T1000 (cell line): ENCODE data around the gene MZF1.
"Not testable (repeated sequence)": the region's sequence is repeated elsewhere in the genome, so short reads cannot be mapped to it uniquely, and the experiment has no call there.

Experiments used
- DNase-seq: peaks from one replicate; lab custom pipeline; 2025; ENCODE audit warnings: mixed read lengths; lab: John Stamatoyannopoulos, UW

The MZF1 gene

DNA sequence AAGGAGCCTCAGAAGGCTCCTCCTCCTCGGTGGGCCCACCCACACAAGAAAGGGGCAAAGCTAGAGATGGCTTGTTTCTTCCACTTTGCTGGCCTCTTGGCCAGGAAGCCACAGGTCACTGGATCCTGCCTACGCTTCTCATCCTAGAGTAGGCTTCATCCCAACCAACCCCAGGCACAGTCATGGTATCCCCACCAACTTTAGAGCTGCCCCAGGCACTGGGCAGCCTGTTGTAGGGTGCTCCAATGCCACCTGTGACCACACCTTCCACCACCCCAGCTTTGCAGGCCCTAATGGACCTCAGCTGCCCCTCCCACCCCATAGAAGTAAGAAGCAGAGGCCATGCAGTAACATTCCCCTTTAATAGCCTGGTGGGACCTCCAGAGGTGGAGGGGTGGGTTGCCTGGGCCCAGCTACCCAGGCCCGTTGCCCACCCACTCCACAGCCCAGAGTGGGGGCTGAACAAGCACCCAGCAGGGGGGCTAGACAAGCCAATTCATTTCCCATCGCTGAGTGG lies 17.7 kb downstream of the MZF1 start:
- no peak for DNase-seq

DNA sequence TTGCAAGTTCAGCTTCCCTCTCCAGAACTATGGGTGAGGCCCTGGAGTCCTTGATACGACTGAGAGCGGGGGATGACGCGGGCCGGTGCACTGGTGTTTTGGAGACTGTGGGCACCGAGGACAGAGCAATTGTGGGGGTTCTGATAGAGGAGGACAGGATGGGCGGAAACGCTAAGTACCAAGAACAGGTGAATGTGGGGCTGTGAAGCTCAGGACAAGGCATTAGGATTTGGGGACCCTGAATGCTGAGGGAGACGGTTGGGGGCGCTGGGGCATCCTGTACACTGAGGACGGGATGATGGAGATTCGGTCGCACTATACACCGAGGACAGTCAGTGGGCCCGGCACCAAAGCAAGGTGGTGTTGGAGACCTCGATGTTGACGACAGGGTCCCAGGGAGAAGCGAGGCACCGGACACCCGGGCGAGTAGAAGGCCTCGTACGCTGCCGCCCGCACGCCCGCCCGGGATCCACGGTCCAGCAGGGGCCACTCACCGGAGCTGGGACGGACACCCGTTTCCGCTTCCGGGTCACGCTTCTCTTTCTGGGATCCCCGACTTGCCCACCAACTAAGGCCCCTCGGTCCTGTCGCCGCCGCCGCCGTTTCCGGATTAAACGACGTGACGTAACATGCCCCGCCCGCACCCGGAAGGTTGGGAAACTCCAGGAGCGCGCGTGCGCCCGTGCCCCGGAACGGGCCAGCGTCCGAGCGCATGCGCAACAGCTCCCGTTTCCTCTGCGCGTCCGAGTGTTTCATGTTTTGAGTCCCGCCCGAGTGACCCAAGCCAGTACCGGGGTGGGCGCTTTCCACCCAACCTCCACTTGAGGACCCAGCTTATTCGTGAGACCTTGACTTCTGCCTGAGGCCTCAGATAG lies 18.4 kb downstream of the MZF1 start, which contains the start of gene CHMP2A:
Gene CHMP2A (minus strand): TSS at position 612 of the 875 bp plus-strand sequence. CDS start 893 bp downstream, outside the sequence.
- no peak for DNase-seq

DNA sequence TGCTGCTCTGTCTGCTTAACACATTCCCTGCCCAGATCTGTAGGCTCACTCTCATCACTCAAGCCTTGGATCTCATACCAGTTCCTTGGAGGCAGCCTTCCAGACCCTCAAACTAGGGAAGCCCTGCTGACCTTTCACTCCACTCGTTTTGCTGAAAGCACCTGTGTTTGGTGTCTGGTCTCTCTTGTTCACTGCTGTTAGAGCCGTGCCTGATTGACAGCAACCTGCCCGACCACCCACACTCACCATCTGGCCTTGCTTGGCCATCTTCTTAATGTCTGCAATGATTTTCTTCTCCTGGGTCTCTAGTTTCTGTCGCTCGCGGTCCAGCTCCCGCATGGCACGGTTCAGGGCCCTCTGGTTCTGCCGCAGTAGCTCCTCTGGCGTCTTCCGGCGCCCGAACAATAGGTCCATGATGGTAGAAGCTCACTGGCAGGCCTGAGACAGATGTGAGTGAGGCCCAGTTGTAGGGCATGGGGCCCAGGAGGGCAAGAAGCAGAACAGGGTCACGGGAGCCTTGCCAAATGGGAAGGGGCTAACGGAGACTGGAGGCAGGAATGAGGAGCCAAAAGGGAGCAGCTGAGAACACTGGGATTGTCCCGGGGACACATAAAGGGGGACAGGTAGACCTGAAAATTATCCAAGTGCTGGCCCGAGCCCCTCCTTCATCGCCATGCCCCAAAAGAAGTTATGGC lies 19.2 kb downstream of the MZF1 start:
- DNase-seq, result no peak

DNA sequence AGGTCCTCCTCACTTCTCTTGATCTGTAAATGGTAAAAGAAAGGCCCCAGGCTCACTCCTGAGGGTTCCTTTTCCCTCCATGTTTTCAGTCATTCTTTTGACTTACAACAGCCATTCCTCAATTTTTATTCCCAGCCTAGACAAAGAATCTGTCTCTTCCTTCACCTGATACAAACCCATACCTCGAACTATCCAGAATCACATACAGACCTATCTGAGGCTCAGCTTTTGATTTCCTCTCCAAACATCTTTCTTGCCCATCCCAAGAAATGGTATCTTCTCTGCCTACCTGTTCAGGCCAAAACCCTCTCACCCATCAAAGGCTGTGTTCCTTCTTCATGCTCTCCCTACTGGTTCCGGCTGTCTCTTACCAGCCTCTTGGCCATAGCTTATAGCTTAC lies 20.5 kb downstream of the MZF1 start:
- DNase-seq, result no peak

DNA sequence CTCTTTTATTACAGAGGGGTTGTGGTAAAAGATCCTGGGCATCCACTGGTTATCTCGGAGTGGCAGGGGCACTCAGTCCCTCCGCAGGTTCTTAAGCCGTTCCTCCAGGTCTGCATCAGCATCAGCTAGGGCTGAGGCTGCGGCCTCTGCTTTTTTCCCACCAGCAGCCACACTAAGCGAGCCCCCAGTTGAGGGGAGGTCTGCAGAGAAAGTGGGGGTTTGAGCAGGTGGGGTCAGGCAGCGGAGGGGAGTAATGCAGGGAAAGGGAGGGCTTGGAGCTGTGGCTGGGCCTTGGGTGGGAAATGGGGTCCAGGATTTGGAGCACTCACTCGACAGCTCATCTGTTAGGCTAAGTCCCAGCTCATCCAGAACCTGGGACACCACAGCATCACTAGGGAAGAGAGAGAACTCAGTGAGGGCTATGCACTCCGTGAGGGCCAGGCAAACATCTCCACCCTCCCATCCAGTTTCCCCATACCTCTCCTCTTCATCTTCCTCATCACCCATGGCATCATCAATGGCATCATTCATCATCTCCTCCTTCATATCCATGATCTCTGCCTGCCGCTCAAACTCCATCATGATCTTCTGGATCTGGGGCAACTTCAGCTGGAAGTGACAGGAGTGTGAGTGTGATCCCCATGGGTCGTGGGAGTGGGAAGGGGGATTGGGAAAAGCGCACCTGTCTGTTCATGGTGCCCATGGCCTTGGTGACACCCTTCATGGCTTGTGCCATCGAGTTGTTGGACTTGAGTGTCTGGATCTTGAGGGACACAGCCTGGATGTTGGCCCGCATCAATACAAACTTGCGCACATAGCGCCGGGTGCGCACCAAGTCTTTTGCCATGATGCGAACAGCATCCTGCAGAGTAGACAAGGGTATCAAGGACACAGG lies 21.3 kb downstream of the MZF1 start:
- DNase-seq, result no peak

DNA sequence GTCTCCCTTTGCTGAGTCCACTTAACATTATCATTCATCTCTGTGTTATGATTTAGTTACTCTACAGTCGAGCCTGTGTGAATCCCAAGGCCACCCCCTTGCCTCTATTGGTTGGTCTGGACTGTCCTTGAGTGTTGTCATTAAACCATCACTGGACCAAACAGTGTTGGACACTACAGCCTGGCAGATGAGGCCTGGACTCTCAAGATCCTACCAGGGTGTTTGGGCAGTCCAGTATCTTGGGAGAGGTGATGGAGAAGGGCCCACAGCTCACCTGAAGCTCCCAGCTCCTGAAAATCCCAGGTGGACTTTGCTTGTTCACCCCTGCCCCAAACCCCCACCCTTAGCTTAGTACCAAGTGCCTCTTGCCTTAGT lies 22.0 kb downstream of the MZF1 start:
- DNase-seq, result no peak

DNA sequence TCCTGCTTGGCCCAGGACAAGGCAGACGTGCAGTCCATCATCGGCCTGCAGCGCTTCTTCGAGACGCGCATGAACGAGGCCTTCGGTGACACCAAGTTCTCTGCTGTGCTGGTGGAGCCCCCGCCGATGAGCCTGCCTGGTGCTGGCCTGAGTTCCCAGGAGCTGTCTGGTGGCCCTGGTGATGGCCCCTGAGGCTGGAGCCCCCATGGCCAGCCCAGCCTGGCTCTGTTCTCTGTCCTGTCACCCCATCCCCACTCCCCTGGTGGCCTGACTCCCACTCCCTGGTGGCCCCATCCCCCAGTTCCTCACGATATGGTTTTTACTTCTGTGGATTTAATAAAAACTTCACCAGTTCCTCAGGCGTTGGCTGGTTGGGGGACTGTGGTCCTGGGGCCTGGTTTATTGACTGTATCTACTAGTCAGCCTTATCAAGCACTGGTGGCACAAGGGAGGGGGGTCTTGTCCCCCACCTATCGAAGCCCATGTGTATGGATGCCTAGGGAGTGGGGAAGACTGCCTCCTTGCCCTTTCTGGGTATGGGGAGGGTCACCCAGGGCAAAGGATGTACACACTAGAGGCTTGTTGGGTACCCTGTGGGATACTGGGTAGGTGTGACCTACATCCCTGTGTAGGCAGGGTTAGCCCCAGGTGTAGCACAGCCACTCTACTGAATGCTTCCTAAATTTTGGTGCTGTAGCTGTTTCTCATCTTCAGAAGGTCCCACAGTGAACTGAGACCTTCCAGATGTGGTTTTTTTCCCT lies 22.6 kb downstream of the MZF1 start:
- no peak for DNase-seq

DNA sequence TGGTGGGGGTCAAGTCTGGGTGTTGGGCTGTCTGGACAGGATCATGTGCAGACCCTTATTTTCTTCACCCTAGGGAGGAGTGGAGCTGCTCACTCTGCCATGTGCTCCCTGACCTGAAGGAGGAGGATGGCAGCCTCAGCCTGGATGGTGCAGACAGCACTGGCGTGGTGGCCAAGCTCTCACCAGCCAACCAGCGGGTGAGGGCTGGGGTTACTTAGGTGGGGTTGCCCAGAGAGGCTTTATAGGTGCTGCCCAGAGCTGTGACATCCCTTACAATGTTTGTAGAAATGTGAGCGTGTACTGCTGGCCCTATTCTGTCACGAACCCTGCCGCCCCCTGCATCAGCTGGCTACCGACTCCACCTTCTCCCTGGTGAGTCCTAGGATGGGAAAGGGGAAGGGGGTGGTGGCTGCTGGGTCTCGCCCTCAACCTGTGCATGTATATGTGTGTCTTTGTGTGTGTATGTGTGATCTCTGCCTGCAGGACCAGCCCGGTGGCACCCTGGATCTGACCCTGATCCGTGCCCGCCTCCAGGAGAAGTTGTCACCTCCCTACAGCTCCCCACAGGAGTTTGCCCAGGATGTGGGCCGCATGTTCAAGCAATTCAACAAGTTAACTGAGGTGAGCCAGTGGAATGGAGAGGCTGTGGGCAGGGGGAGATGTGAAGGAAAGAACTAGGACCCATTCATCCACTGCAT lies 23.3 kb downstream of the MZF1 start:
- DNase-seq, result no peak

DNA sequence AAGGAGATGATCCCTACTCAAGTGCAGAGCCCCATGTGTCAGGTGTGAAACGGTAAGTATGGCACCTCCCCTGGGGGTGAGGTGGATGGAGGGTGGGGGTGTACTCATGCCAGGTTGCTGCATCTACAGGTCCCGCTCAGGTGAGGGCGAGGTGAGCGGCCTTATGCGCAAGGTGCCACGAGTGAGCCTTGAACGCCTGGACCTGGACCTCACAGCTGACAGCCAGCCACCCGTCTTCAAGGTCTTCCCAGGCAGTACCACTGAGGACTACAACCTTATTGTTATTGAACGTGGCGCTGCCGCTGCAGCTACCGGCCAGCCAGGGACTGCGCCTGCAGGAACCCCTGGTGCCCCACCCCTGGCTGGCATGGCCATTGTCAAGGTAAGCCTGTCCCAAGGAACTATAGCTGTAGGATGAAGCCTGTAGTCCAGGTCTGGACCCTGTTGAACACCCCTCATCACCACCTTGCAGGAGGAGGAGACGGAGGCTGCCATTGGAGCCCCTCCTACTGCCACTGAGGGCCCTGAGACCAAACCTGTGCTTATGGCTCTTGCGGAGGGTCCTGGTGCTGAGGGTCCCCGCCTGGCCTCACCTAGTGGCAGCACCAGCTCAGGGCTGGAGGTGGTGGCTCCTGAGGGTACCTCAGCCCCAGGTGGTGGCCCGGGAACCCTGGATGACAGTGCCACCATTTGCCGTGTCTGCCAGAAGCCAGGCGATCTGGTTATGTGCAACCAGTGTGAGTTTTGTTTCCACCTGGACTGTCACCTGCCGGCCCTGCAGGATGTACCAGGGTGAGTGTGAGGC lies 24.1 kb downstream of the MZF1 start:
- no peak for DNase-seq

DNA sequence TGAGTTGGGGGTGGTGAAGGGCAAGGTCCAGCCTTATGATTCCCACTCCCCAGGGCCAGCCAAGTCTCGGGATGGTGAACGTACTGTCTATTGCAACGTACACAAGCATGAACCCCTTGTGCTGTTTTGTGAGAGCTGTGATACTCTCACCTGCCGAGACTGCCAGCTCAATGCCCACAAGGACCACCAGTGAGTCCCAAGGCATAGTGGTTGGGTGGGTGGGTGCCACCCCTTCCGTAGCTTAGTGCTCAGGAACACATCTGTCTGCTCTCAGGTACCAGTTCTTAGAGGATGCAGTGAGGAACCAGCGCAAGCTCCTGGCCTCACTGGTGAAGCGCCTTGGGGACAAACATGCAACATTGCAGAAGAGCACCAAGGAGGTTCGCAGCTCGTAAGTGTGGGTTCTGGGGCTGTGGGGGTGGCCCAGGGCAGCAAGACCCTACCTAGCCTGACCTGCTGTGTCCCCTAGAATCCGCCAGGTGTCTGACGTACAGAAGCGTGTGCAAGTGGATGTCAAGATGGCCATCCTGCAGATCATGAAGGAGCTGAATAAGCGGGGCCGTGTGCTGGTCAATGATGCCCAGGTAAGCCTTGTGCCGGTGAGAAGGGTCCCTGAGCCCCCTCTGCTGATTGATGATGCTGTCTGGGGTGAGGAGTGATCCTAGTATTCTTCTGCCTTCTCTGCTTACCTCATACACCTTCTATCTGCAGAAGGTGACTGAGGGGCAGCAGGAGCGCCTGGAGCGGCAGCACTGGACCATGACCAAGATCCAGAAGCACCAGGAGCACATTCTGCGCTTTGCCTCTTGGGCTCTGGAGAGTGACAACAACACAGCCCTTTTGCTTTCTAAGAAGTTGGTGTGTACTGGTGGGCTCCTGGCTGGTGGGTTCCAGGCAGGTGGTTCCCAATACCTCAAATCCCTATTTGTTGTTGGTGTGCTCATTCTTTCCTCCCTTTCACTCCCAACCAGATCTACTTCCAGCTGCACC lies 25.5 kb downstream of the MZF1 start:
- DNase-seq, result no peak

DNA sequence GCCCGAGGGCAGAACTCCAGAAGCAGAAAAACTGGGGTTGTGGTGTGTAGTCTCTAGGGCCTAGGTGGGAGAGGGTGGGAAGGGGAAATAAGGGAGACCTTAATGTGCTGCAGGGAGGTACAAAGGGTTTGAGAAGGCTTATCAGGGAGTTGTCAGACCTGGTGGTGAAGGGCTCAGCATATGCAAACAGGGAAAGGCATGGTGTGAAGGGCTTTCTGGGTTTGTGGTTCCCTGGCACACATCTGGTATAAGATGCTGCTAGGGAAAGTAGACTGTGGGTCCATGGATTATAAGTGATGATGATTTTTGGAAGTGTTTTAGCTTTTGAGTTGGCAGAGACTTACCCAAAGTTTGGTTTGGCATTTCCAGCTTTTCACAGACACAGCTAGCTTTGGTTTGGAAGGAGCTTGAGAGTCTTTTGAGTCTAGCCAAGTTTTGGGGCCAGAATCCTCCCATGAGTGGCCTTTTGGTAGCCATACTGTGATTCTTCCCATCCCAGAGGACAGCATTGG lies 27.1 kb downstream of the MZF1 start:
- no peak for DNase-seq

DNA sequence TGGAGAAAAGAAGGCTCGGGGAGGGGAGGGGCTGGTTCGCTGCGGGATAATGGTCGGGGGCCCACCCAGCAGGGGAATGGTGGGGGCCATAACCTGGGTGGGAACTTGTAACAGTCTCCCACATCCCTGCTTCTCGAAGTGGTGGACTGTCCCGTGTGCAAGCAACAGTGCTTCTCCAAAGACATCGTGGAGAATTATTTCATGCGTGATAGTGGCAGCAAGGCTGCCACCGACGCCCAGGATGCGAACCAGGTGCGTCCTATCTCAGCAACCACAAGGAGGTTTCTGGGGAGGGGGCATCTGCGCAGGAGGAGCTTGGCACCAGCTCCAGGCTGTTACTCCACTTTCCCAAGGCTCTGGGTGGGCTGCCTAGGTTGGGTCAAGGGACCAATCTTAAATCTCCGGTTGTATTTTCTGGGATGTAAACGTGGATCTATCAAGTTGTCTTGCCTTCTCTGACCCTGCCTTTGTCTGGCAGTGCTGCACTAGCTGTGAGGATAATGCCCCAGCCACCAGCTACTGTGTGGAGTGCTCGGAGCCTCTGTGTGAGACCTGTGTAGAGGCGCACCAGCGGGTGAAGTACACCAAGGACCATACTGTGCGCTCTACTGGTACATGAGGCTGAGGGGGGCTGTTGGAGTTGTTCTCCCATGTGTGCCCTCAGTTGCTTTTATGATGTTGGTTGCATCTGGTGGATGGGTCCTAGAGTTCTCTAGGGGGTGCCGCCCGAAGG lies 27.7 kb downstream of the MZF1 start:
- no peak for DNase-seq

DNA sequence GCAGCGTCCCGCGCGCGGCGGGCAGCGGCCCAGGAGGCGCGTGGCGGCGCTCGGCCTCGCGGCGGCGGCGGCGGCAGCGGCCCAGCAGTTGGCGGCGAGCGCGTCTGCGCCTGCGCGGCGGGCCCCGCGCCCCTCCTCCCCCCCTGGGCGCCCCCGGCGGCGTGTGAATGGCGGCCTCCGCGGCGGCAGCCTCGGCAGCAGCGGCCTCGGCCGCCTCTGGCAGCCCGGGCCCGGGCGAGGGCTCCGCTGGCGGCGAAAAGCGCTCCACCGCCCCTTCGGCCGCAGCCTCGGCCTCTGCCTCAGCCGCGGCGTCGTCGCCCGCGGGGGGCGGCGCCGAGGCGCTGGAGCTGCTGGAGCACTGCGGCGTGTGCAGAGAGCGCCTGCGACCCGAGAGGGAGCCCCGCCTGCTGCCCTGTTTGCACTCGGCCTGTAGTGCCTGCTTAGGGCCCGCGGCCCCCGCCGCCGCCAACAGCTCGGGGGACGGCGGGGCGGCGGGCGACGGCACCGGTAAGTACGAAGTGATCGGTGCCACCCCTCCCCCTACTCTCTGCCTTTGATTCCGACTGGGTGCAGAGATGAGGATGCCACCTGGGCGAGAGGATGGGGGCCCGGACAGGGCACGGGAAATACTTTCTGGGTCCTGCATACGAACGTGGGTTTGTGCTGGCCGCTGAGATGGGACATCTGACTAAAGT lies 28.4 kb downstream of the MZF1 start:
- DNase-seq, result no peak

DNA sequence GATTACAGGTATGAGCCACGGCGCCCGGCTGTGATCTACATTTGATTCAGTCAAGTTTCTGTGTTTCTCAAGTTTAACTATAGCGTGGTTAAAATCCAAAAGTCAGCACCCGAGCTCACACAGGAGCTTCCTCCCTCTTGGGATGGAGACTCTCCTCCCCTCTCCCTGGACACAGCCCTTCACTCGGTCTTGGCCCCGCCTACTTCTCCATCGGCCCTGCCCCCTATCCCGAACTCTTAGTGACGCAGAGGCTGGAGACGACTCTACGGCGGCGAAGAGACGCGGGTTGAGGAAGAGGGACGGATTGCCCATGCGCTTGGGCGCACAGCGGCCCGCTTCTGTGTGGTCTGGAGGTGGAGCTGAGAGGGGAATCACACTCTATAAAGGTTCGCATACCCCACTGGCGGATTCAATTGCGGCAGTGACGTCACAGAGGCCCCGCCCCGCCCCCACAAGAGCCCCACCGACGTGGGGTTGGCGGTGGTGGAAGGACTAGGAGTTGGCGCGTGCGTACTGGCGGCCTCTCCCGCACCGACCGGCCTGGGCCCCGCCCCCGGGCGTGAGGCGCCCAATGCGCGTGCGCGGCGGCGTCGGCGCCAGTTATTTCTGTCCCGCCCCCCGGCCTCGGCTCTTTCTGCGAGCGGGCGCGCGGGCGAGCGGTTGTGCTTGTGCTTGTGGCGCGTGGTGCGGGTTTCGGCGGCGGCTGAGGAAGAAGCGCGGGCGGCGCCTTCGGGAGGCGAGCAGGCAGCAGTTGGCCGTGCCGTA lies 29.1 kb downstream of the MZF1 start, which contains the start of gene TRIM28:
Gene TRIM28 (plus strand): TSS at position 239 of the 765 bp plus-strand sequence. CDS start 694 bp downstream, outside the sequence.
- DNase-seq, result no peak

DNA sequence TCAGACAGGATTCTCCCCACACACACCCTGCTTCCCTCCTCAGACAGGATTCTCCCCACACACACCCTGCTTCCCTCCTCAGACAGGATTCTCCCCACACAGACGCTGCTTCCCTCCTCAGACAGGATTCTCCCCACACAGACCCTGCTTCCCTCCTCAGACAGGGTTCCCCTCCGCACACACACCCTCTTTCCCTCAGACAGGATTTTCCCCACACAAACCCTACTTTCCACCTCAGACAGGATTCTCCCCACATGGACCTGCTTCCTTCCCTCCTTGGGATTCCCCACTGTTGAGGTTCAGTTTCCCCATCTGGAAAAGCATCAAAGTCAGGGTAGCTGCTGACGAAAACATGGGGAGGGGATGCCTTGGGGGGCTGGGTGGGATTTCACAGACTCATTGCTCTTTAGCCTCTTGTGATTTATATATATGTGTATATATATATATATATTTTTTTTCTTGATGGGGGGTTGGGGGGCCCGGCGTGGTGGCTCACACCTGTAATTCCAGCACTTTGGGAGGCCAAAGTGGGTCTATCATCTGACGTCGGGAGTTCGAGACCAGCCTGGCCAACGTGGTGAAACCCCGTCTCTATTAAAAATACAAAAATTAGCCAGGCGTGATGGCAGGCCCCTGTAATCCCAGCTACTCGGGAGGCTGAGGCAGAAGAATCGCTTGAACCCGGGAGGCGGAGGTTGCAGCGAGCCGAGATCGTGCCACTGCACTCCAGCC lies 30.3 kb downstream of the MZF1 start:
- DNase-seq, result not testable (repeated sequence)
